Large intestine (tissue), 3 donors: ENCODE measurements around the gene ZNF641. TPM values are rescaled to one million over a fixed set of nuclear protein-coding genes. Genes with fewer than 3 reads are reported as not detected.
"Not testable (repeated sequence)": the region's sequence is repeated elsewhere in the genome, so short reads cannot be mapped to it uniquely, and the experiment has no call there.

Experiments
- DNase-seq, 2 donors: peaks; one replicate each; pipeline versions ENCODE4 v3.0.0 to v3.0.0-alpha.2; 2013
- H3K27ac ChIP-seq: one replicate; pipeline ENCODE4 v1.5.1; 2013; ENCODE audit warnings: low read length
- H3K27me3 ChIP-seq: 2 replicates; pipeline ENCODE4 v1.6.1; 2013; ENCODE audit warnings: low read length; ENCODE audit not compliant: control insufficient read depth, insufficient read depth
- H3K36me3 ChIP-seq: 2 replicates; pipeline ENCODE4 v1.6.1; 2013; ENCODE audit warnings: low read length; ENCODE audit not compliant: control insufficient read depth, insufficient read depth
- H3K4me1 ChIP-seq: one replicate; pipeline ENCODE4 v1.6.1; 2013; ENCODE audit warnings: low read length; ENCODE audit not compliant: control insufficient read depth, insufficient read depth
- H3K4me3 ChIP-seq: one replicate; pipeline ENCODE4 v1.5.1; 2013; ENCODE audit warnings: low read length
- H3K9me3 ChIP-seq: one replicate; pipeline ENCODE4 v1.6.1; 2013; ENCODE audit warnings: mild to moderate bottlenecking, low read depth, low read length, moderate library complexity; ENCODE audit not compliant: control insufficient read depth
- WGBS: methylation state at CpG from one replicate; pipeline ENCODE4 v1.1.5; 2013; ENCODE audit warnings: low lambda C conversion rate; ENCODE audit not compliant: insufficient coverage; 5-methylcytosine and 5-hydroxymethylcytosine counted together
- polyA plus RNA-seq: library from polyadenylated mRNA; unstranded; fragments of 120-200 nt; gene quantifications from one replicate; pipeline ENCODE4 v1.2.1, GENCODE V29; 2013

Gene ZNF641
- polyA plus RNA-seq, 1 donor: 23.0 TPM

- H3K27me3 ChIP-seq: no peaks in the 10 kb centered on the region
- H3K4me3 ChIP-seq: no peak overlapping the region
- WGBS: no CpG with 5 or more reads among the region's 4 CpGs
- no peaks in the 10 kb centered on the region for H3K4me1 ChIP-seq
- no peak overlapping the region for H3K27ac ChIP-seq
- no peak for DNase-seq
- no peaks in the 10 kb centered on the region for H3K36me3 ChIP-seq
- no peaks in the 10 kb centered on the region for H3K9me3 ChIP-seq
Observed at GRCh38 chr12:48336564-48336963, 14.2 kb downstream of the ZNF641 start.

GRCh38 chr12:48336061-48336460 is 14.7 kb downstream of the ZNF641 start:
- Histone ChIP-seq H3K36me3 (no peaks in the 10 kb centered on the region), H3K4me1 (no peaks in the 10 kb centered on the region), H3K27me3 (no peaks in the 10 kb centered on the region), H3K9me3 (no peaks in the 10 kb centered on the region), H3K4me3 (no peak overlapping the region), H3K27ac (no peak overlapping the region)
- DNase-seq: no peak
- no CpG with 5 or more reads among the region's 2 CpGs for WGBS

GRCh38 chr12:48334808-48335207 is 15.9 kb downstream of the ZNF641 start:
- H3K27ac ChIP-seq: no peak overlapping the region
- H3K4me3 ChIP-seq: no peak overlapping the region
- no CpG with 5 or more reads among the region's 5 CpGs for WGBS
- no peak for DNase-seq
- no peaks in the 10 kb centered on the region for H3K27me3 ChIP-seq
- no peaks in the 10 kb centered on the region for H3K4me1 ChIP-seq
- no peaks in the 10 kb centered on the region for H3K9me3 ChIP-seq
- H3K36me3 ChIP-seq: no peaks in the 10 kb centered on the region

GRCh38 chr12:48333680-48334079 is 17.0 kb downstream of the ZNF641 start:
- H3K9me3 ChIP-seq, H3K36me3 ChIP-seq, DNase-seq, H3K4me3 ChIP-seq, H3K27ac ChIP-seq, H3K27me3 ChIP-seq, H3K4me1 ChIP-seq: not testable (repeated sequence)
- WGBS: no CpG with 5 or more reads among the region's 26 CpGs

- no peak for DNase-seq
- Histone ChIP-seq H3K9me3 (no peaks in the 10 kb centered on the region), H3K27me3 (no peaks in the 10 kb centered on the region), H3K36me3 (no peaks in the 10 kb centered on the region), H3K4me3 (no peak overlapping the region), H3K27ac (no peak overlapping the region), H3K4me1 (no peaks in the 10 kb centered on the region)
- WGBS: no CpG with 5 or more reads among the region's 2 CpGs
Observed at GRCh38 chr12:48331399-48331798, 19.3 kb downstream of the ZNF641 start.

GRCh38 chr12:48329199-48329939 is 21.4 kb downstream of the ZNF641 start:
- no peak for DNase-seq
- WGBS: no CpG with 5 or more reads among the region's 55 CpGs
- no peaks in the 10 kb centered on the region for H3K4me1 ChIP-seq
- no peaks in the 10 kb centered on the region for H3K36me3 ChIP-seq
- H3K4me3 ChIP-seq: no peak overlapping the region
- no peaks in the 10 kb centered on the region for H3K9me3 ChIP-seq
- no peaks in the 10 kb centered on the region for H3K27me3 ChIP-seq
- no peak overlapping the region for H3K27ac ChIP-seq

- no peak overlapping the region for H3K4me3 ChIP-seq
- no peaks in the 10 kb centered on the region for H3K36me3 ChIP-seq
- 100% methylated on average over 2 of the region's 2 CpGs for WGBS
- H3K9me3 ChIP-seq: no peaks in the 10 kb centered on the region
- H3K27ac ChIP-seq: no peak overlapping the region
- DNase-seq: no peak
- no peaks in the 10 kb centered on the region for H3K4me1 ChIP-seq
- H3K27me3 ChIP-seq: peaks cover 4% of the 10 kb centered on the region
Observed at GRCh38 chr12:48316491-48316890, 34.2 kb downstream of the ZNF641 start.

GRCh38 chr12:48311313-48311712 is 39.4 kb downstream of the ZNF641 start:
- Histone ChIP-seq H3K4me3 (no peak overlapping the region), H3K27ac (no peak overlapping the region), H3K36me3 (no peaks in the 10 kb centered on the region), H3K27me3 (peaks cover 4% of the 10 kb centered on the region), H3K4me1 (no peaks in the 10 kb centered on the region), H3K9me3 (no peaks in the 10 kb centered on the region)
- WGBS: no CpG with 5 or more reads among the region's 3 CpGs
- no peak for DNase-seq

GRCh38 chr12:48307269-48307668 is 43.5 kb downstream of the ZNF641 start:
- no CpG with 5 or more reads among the region's 13 CpGs for WGBS
- no peak for DNase-seq
- Histone ChIP-seq H3K27me3 (no peaks in the 10 kb centered on the region), H3K4me3 (no peak overlapping the region), H3K4me1 (no peaks in the 10 kb centered on the region), H3K9me3 (no peaks in the 10 kb centered on the region), H3K36me3 (no peaks in the 10 kb centered on the region), H3K27ac (no peak overlapping the region)

- 100% methylated on average over 1 of the region's 2 CpGs for WGBS
- no peaks in the 10 kb centered on the region for H3K36me3 ChIP-seq
- no peaks in the 10 kb centered on the region for H3K9me3 ChIP-seq
- no peaks in the 10 kb centered on the region for H3K4me1 ChIP-seq
- no peak overlapping the region for H3K4me3 ChIP-seq
- DNase-seq: no peak
- no peak overlapping the region for H3K27ac ChIP-seq
- no peaks in the 10 kb centered on the region for H3K27me3 ChIP-seq
Observed at GRCh38 chr12:48305190-48305589, 45.5 kb downstream of the ZNF641 start.
